Measurements from ENCODE around the gene IGFBP5.

IGFBP5 gene

GRCh38 chr2:216688731-216689340 is 6.5 kb downstream of the IGFBP5 start:
- DNase-seq (ENCODE audit: low spot score): no peak

DNA sequence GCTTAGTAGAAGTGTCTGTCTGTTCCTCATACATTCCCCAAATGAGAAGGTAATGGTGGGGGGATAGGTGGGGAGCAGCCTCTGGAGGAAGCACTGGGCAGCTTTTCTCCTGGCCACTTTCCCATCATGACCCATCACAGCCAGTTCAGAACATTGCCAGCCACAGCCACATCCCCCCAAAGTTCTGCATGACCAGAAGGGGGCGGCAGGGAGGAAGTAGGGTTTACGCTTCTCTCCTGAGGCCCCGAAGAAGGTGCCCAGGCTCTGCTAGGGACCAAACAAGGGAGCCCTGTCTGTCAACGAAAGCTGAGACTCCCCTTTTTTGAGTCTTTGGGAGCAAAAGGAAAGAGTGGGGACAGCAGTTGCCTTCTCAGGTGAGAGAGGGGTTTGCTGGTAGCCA is 7.7 kb downstream of the IGFBP5 start:
- no peak for DNase-seq (ENCODE audit: low spot score)

DNA sequence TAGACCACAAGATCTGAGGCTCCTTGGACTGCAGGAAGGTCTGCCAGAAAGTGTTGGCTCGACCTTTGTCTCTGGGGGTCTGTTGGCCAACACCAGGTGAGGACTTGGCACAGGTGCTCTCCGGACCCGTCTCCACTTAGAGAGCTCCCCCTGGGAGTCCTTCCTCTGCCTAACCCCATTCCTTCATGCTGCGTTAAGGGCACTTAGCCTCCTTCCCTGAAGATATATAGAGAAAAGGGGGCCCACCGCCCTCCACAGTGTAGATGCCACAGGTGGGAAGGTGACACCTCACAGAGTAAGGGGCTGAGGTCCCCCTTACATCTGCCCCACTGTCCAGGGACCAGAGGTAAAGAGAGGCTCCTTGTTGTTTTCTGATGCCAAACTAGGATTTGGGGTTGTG is 8.2 kb downstream of the IGFBP5 start:
- no peak for DNase-seq (ENCODE audit: low spot score)

GRCh38 chr2:216685327-216685875 is 9.9 kb downstream of the IGFBP5 start:
- no peak for DNase-seq (ENCODE audit: low spot score)

GRCh38 chr2:216683846-216684245 is 11.5 kb downstream of the IGFBP5 start:
- DNase-seq (ENCODE audit: low spot score): peak; percentile 84

DNA sequence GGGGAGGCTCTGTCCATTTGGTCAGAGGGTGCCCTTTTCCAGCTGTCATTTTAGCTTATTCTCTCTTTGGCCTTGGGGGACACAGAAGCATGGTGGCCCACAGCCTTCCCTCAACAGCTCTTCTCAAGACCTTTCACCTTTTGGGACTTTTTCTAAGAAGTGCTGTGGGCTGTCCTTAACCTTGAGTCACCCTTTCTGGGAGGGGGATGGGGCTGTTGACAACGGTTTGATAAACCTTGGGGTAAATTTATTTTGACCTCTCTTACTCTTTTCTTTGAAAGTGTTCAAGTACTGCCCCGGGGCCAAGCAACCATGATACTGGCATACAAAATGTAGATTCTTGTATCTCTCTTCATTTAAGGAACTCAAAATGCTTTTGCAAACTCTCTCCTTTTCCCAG is 13.7 kb downstream of the IGFBP5 start:
- no peak for DNase-seq (ENCODE audit: low spot score)

- no peak for DNase-seq (ENCODE audit: low spot score)
Observed at GRCh38 chr2:216680951-216681629, 14.3 kb downstream of the IGFBP5 start.

GRCh38 chr2:216679658-216680024 is 15.7 kb downstream of the IGFBP5 start:
- DNase-seq (ENCODE audit: low spot score): no peak

- DNase-seq (ENCODE audit: low spot score): no peak
Observed at GRCh38 chr2:216678813-216679657, 16.3 kb downstream of the IGFBP5 start.

- DNase-seq (ENCODE audit: low spot score): no peak
Observed at GRCh38 chr2:216678098-216678465, 17.3 kb downstream of the IGFBP5 start.

DNA sequence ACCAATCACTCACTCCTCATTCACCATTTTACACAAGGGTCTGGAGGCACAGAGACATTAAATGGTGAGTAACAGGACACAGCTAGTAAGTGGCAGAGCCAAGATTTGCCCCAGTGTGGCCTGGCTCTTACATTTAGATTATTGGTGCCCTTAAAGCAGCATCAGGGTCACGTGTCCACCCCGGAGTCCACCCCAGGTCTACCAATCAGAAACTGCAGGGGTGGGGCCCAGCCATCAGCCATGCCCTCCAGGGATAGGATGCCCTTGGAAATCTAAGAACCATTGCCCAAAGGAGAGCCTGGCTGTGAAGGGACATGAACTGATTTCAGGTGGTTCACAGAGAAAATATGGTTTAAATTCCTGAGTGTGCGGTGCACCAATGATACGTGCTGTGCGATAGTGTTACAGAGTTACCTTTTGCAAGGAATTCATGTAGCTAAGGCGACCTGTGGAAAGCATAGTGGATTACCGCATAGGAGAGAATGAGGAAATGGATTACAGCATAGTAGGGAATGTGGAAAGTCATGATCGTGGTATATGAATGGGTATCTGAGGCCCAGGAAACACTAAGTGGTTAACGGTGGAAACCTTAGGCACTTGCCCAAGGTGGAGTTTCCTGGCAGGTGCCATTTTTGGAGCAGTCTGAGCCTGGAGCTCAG is 17.8 kb downstream of the IGFBP5 start:
- DNase-seq (ENCODE audit: low spot score): no peak

DNA sequence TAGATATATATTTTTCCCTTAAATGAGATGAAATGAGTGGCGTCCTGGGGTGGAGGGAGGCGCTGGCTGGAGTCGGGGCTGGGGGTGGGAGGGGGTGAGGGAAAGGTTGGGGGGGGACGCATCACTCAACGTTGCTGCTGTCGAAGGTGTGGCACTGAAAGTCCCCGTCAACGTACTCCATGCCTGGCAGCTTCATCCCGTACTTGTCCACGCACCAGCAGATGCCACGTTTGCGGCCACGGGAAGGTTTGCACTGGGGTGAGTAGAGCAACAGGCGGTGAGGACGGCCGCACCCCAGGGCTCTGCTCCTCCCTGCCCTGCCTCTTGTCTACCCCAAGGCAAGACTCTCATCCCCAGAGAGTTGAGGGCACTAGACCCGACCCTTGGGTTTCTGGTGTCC is 18.7 kb downstream of the IGFBP5 start:
- no peak for DNase-seq (ENCODE audit: low spot score)

DNA sequence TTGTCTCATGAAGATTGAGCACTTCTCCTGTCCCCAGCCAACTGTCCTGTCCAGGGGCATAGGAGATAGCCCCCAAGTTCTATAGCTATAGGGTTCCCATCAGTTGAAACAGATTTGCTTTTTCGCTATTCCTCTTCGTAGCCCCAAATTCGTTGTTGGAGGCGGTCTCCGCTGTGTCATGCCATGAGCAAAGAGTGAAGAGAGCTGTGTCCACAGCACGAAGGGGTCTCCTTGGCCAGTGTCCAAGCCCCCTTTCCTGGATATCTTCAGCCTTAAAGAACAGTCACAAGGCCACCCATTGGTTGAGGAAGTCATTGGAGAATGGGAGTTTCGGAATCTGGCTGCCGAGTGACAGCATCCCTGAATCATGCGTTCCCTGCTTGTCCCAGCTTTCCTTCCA is 21.0 kb downstream of the IGFBP5 start:
- no peak for DNase-seq (ENCODE audit: low spot score)

GRCh38 chr2:216673609-216674008 is 21.7 kb downstream of the IGFBP5 start:
- no peak for DNase-seq (ENCODE audit: low spot score)

GRCh38 chr2:216673021-216673420 is 22.3 kb downstream of the IGFBP5 start:
- DNase-seq (ENCODE audit: low spot score): no peak

DNA sequence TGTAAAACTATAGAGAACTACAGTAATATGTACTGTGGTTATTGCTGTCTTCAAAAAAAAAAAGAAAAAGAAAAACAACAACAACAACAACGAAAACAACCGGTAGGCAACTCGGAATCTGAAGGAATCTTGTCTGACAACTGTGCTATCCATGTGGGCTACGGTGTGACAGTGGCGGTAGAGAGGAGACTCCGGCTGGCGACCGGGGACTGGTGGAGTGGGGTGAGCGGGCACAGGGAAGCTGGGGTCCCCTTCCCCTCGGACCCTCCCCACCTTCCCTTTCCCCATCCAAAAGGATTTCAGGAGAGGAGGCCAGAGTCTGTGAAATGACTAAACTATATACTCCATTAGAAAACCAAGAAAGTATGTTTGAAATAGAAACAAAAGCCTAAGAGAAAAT is 22.9 kb downstream of the IGFBP5 start:
- DNase-seq (ENCODE audit: low spot score): no peak

GRCh38 chr2:216671791-216672343 is 23.5 kb downstream of the IGFBP5 start:
- DNase-seq (ENCODE audit: low spot score): no peak

- no peak for DNase-seq (ENCODE audit: low spot score)
Observed at GRCh38 chr2:216671081-216671411, 24.3 kb downstream of the IGFBP5 start.

DNA sequence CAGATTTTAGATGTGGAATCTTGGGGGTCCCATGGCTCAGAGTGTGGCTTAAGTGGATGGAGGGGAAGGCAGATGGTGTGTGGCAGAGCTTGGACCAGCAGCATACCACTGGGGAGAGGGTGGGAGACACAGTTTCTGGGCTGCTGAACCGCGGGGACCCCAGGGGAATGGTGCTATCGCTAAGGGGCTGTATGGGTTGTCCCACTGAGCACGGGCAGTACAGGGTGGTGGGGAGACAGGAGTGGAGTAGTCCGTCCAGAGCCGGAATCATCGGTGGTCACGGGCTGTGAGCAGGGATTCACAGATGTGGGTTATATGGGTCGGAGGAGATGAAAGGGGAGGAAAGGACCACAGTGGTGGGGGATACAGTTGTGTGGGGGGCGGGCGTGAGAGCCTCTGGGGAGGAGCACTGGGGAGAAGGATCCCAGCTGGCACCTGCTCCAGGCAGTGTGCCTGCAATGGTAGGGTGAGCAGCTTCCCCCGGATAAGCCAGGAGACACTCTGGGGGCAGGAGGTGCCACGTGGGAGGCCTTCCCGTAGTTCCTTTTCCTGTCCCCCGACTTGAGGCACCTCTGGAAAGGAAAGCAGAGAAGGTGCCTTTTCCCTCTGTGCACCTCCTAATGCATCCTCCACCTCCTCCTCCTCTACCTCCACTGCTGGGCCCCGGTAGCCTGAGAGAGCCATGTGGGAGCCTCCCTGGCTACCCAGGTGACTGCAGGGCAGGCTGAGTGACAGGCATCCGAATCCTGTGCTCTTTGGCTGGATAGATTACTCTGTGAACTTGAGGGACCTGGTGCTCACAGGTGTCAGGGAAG is 24.9 kb downstream of the IGFBP5 start:
- no peak for DNase-seq (ENCODE audit: low spot score)

DNA sequence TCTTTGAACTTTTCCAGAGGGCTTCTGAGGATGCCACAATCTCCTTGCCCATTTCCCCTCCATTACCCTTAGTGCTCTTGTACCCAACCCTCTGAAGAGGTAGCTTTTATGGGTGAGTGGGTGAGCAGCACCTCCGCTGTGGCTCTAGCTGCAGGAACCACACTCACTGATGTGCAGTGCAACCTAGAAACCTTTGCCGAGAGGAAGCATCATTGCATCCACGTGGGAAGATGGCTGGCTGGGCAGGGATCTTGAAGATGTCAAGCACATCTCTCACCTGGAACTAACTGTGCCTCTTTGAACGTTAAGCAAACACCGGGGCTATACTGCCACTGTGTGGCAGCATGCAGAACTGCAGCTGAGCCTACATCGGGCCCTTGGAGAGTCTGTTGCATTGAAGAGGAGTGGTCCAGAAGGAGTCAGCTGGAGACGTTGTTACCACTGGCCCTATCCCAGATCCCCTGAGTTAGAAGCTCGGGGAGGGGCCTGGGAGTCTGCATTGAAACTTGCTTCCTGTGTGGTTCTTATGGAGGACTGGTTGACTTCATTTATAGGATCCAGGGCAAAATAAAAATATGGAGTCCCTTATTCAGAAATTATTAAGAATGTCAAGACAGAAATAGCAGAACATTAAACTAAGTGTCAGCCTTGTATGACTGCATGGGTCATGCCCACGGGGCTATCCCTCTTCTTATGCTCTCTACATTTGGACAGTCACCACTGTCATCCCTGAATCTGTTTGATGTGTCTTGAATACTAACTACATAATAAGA is 28.7 kb downstream of the IGFBP5 start:
- DNase-seq (ENCODE audit: low spot score): peak; percentile 72

DNA sequence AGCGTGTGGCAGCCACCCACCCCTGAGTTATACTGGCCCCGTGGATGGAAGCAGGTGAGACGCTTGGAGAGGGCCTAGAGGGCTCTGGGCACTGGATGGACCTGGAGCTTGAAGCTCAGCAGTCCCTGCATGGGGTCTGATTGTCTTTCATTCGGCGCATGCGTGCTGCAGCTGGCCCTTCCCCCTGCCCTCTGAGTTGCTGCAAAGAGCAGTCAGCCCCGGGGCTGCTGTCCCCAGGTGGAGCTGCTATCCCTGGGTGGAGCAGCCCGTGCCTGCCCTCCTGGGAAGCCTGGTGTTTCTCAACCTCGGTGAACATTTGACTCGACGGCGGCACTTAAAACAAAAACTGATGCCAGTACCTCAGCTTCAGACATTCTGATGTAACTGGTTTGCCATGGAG is 29.6 kb downstream of the IGFBP5 start:
- no peak for DNase-seq (ENCODE audit: low spot score)
